Natural killer cell (primary cell): ENCODE results near the gene ATP13A1. TPM values are rescaled to one million over a fixed set of nuclear protein-coding genes. Genes with fewer than 3 reads are reported as not detected.
"Not testable (repeated sequence)": the region's sequence is repeated elsewhere in the genome, so short reads cannot be mapped to it uniquely, and the experiment has no call there.

Source experiments
- ATAC-seq, 3 donors: fragments of 150-1000 bp in 2 of 3; fragments of 200-7000 bp in 1 of 3; cut with Tn5 transposase; 1 replicate in 1 of 3; 2 replicates in 2 of 3; pipeline ENCODE4 v1.10.0; 2021; ENCODE audit warnings: mild to moderate bottlenecking in 2 of 3, moderate library complexity in 2 of 3
- DNase-seq, 2 donors: peaks; one replicate each; pipeline versions ENCODE4 v3.0.0 to v3.0.0-alpha.2; 2013 to 2021; ENCODE audit warnings: mixed read lengths in 1 of 2
- H3K27ac ChIP-seq: one replicate; pipeline ENCODE4 v1.5.1; 2013; ENCODE audit warnings: mild to moderate bottlenecking, low read length
- H3K27me3 ChIP-seq: one replicate; pipeline ENCODE4 v1.6.1; 2013; ENCODE audit warnings: low read length; ENCODE audit not compliant: control insufficient read depth, insufficient read depth
- H3K36me3 ChIP-seq: one replicate; pipeline ENCODE4 v1.6.1; 2013; ENCODE audit warnings: low read length; ENCODE audit not compliant: control insufficient read depth, insufficient read depth
- H3K4me1 ChIP-seq: one replicate; pipeline ENCODE4 v1.6.1; 2013; ENCODE audit warnings: low read length; ENCODE audit not compliant: control insufficient read depth, insufficient read depth
- H3K4me3 ChIP-seq: one replicate; pipeline ENCODE4 v1.5.1; 2013; ENCODE audit warnings: low read length
- H3K9me3 ChIP-seq: one replicate; pipeline ENCODE4 v1.6.1; 2013; ENCODE audit warnings: low read length; ENCODE audit not compliant: control insufficient read depth, insufficient read depth
- H3K27ac Mint-ChIP-seq, 2 donors: one replicate each; pipeline ENCODE4 v1.8.0; 2022; ENCODE audit warnings: mild to moderate bottlenecking in 2 of 2, mixed read lengths in 2 of 2, moderate library complexity in 1 of 2
- H3K27me3 Mint-ChIP-seq, 2 donors: one replicate each; pipeline ENCODE4 v1.8.0; 2022; ENCODE audit warnings: low read depth in 2 of 2, mixed read lengths in 2 of 2
- H3K36me3 Mint-ChIP-seq: one replicate; pipeline ENCODE4 v1.8.0; 2022; ENCODE audit warnings: mixed read lengths
- H3K4me1 Mint-ChIP-seq, 2 donors: one replicate each; pipeline ENCODE4 v1.8.0; 2022; ENCODE audit warnings: mixed read lengths in 2 of 2
- H3K4me3 Mint-ChIP-seq: one replicate; pipeline ENCODE4 v1.8.0; 2022; ENCODE audit warnings: mild to moderate bottlenecking, moderate library complexity, mixed read lengths
- H3K9me3 Mint-ChIP-seq, 2 donors: one replicate each; pipeline ENCODE4 v1.8.0; 2022; ENCODE audit warnings: mixed read lengths in 2 of 2
- WGBS: methylation state at CpG from one replicate; pipeline ENCODE4 v1.1.7; 2013; ENCODE audit warnings: missing lambda C conversion rate; ENCODE audit not compliant: insufficient coverage; 5-methylcytosine and 5-hydroxymethylcytosine counted together
- intact Hi-C: fragments of 100-400 bp; cut with micrococcal nuclease; formaldehyde crosslinking; loops from one replicate; pipeline ENCODE4 v1.14.2; 2022
- total RNA-seq, 4 donors: library from RNA; stranded (reverse); fragments of 120-200 nt in 1 of 4; gene quantifications; one replicate each; pipeline versions ENCODE4 v1.2.3 to v1.2.4, GENCODE V29; 2013 to 2022
- TF ChIP-seq, protein P1 (sequence below): fragments of 200-600 bp; IDR thresholded peaks from one replicate; pipeline ENCODE4 v1.8.0; 2022; ENCODE audit warnings: antibody characterized with exemption

The ATP13A1 gene
- total RNA-seq, 3 donors from 2014 or later (not counting 1 experiment from before 2014, with no cell fraction given): 58.1 to 73.2 (median 67.7) TPM

- Mint-ChIP-seq H3K36me3 (no peaks in the 10 kb centered on the region), H3K4me1 (peaks cover 20 to 30% of the 10 kb centered on the region in 2 donors), H3K4me3 (peak within 1 kb of the TSS; percentile 97), H3K27me3 (no peaks in the 10 kb centered on the region), H3K9me3 (no peaks in the 10 kb centered on the region), H3K27ac (peak within 1 kb of the TSS; percentile 95 to 97)
- Histone ChIP-seq H3K27me3 (no peaks in the 10 kb centered on the region), H3K4me3 (peak within 1 kb of the TSS; percentile 97), H3K9me3 (peaks cover 22% of the 10 kb centered on the region), H3K4me1 (peaks cover 63% of the 10 kb centered on the region), H3K36me3 (peaks cover 13% of the 10 kb centered on the region), H3K27ac (peak within 1 kb of the TSS; percentile 95)
- ATAC-seq (peak; percentile 66 to 81 (median 69)), DNase-seq (peak; percentile 91 to 97)
- intact Hi-C loops: loop anchor here (1.0 to 2.0 kb wide), 3 partner anchors 64 to 197 kb away; partner anchors contain the start of genes ZNF14, ZNF253 and ZNF506
- TF ChIP-seq, protein P1, sequence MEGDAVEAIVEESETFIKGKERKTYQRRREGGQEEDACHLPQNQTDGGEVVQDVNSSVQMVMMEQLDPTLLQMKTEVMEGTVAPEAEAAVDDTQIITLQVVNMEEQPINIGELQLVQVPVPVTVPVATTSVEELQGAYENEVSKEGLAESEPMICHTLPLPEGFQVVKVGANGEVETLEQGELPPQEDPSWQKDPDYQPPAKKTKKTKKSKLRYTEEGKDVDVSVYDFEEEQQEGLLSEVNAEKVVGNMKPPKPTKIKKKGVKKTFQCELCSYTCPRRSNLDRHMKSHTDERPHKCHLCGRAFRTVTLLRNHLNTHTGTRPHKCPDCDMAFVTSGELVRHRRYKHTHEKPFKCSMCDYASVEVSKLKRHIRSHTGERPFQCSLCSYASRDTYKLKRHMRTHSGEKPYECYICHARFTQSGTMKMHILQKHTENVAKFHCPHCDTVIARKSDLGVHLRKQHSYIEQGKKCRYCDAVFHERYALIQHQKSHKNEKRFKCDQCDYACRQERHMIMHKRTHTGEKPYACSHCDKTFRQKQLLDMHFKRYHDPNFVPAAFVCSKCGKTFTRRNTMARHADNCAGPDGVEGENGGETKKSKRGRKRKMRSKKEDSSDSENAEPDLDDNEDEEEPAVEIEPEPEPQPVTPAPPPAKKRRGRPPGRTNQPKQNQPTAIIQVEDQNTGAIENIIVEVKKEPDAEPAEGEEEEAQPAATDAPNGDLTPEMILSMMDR: no peak
- under 1% methylated on average over 36 of the region's 36 CpGs for WGBS
These were observed 4.9 kb upstream of the ATP13A1 start, which contains the start of gene ZNF101 for GRCh38 chr19:19668230-19669012. Gene ZNF101 (plus strand): TSS chr19:19668839. CDS start chr19:19668964, 125 bp downstream.

DNA sequence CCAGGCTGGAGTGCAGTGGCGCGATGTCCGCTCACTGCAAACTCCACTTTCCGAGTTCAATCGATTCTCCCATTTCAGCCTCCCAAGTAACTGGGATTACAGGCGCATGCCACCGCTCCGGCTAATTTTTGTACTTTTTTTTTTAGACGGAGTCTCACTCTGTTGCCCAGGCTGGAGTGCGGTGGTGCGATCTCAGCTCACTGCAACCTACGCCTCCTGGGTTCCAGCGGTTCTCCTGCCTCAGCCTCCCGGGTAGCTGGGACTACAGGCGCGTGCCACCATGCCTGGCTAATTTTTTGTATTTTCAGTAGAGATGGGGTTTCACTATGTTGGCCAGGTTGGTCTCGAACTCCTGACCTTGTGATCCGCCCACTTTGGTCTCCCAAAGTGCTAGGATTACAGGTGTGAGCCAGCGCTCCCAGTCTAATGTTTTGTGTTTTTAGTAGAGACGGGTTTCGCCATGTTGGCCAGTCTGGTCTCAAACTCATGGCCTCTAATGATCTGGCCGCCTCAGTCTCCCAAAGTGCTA, 2.0 kb upstream of the ATP13A1 start:
- H3K36me3 Mint-ChIP-seq, H3K4me3 ChIP-seq, H3K27me3 Mint-ChIP-seq, DNase-seq, H3K27ac Mint-ChIP-seq, H3K27ac ChIP-seq, ATAC-seq, H3K27me3 ChIP-seq, H3K36me3 ChIP-seq, intact Hi-C loops, H3K9me3 Mint-ChIP-seq: not testable (repeated sequence)
- Mint-ChIP-seq H3K4me3 (peak overlapping the region; percentile 35), H3K4me1 (peaks cover 43 to 48% of the 10 kb centered on the region in 2 donors)
- H3K4me1 ChIP-seq: peaks cover 72% of the 10 kb centered on the region
- peaks cover 12% of the 10 kb centered on the region for H3K9me3 ChIP-seq
- over 99% methylated on average over 22 of the region's 22 CpGs for WGBS

DNA sequence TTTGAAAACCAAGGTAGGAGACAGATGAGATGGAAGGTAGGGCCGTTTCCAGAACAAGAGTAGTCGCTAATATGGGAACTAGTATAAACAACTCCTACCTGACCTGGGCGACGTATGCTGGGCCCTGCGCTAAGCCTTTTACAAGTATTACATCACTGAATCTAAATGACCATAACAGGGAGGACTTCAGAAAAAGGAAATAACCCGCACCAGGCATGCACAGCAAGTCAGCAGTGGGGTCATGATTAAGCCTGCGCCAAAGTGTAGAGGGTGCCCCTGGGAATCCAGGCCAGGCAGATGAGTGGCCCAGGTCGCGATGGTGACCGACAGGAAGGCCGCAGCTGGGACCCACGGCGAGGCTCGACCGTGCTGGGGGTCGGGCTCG, 613 bp downstream of the ATP13A1 start:
- H3K27ac Mint-ChIP-seq: peak overlapping the region; percentile 95 to 98
- intact Hi-C loops: no loop called here
- DNase-seq (no peak), ATAC-seq (no peak)
- Histone ChIP-seq H3K4me1 (peaks cover 53% of the 10 kb centered on the region), H3K4me3 (peak overlapping the region; percentile 60), H3K36me3 (peaks cover 18% of the 10 kb centered on the region), H3K27me3 (no peaks in the 10 kb centered on the region), H3K9me3 (peaks cover 12% of the 10 kb centered on the region), H3K27ac (peak overlapping the region; percentile 100)
- H3K36me3 Mint-ChIP-seq: no peaks in the 10 kb centered on the region
- TF ChIP-seq, protein P1: no peak
- no peaks in the 10 kb centered on the region for H3K9me3 Mint-ChIP-seq
- peaks cover 28 to 30% of the 10 kb centered on the region in 2 donors for H3K4me1 Mint-ChIP-seq
- WGBS: 16% methylated on average over 17 of the region's 17 CpGs
- no peaks in the 10 kb centered on the region for H3K27me3 Mint-ChIP-seq
- H3K4me3 Mint-ChIP-seq: peak overlapping the region; percentile 94

DNA sequence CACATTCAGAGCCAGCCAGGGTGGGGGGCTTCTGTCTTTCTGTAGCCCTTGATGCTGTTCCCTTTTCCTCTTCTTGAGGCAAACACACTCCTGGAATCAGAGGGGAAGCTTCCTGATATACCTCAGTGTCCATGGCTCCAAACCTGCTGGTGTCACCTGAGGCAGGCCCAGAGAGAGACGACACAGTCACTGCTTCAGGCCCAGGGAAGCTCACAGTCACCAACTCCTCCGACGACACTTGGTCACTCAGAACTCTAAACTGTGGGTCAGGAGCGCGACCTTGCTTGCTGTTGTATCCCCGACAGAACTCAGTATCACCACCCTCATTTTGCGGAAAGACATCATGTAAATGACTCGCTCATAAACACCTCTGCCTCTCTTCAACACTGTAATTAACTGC, 1.1 kb downstream of the ATP13A1 start:
- ATAC-seq (no peak), DNase-seq (no peak)
- peak overlapping the region; percentile 60 for H3K4me3 ChIP-seq
- peaks cover 8% of the 10 kb centered on the region for H3K9me3 ChIP-seq
- H3K9me3 Mint-ChIP-seq: no peaks in the 10 kb centered on the region
- peak overlapping the region; percentile 95 to 98 for H3K27ac Mint-ChIP-seq
- H3K4me1 ChIP-seq: peaks cover 48% of the 10 kb centered on the region
- TF ChIP-seq, protein P1: no peak
- intact Hi-C loops: no loop called here
- no peaks in the 10 kb centered on the region for H3K27me3 ChIP-seq
- H3K27ac ChIP-seq: peak overlapping the region; percentile 100
- WGBS: 84% methylated on average over 8 of the region's 8 CpGs
- H3K4me3 Mint-ChIP-seq: peak overlapping the region; percentile 94
- H3K36me3 ChIP-seq: peaks cover 23% of the 10 kb centered on the region
- peaks cover 28 to 30% of the 10 kb centered on the region in 2 donors for H3K4me1 Mint-ChIP-seq
- no peaks in the 10 kb centered on the region for H3K27me3 Mint-ChIP-seq
- H3K36me3 Mint-ChIP-seq: no peaks in the 10 kb centered on the region
